Measurements from ENCODE around the gene SLC6A3. TPM values are rescaled to one million over a fixed set of nuclear protein-coding genes. Genes with fewer than 3 reads are reported as not detected.

SLC6A3 gene
- total RNA-seq, 4 donors from 2014 or later, result not detected

DNA sequence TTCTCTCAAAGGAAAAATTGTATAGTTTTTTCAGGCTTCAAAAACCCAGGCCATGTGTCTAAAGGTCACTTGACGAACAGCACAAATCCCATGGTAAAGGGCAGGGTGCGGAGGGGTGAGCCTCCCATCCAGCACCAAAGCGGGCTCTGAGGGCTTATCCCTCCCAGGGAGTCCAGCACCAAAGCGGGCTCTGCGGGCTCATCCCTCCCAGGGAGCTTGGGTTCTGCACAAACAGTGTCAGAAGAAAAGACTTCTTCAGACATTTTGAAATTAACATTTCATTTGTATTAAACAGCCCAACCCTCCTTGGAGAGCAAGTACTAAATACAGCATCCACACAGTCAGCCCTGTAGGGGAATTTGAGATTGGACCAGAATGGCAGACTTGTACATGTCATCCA is 57.4 kb downstream of the SLC6A3 start:
- TF ChIP-seq, protein P1, sequence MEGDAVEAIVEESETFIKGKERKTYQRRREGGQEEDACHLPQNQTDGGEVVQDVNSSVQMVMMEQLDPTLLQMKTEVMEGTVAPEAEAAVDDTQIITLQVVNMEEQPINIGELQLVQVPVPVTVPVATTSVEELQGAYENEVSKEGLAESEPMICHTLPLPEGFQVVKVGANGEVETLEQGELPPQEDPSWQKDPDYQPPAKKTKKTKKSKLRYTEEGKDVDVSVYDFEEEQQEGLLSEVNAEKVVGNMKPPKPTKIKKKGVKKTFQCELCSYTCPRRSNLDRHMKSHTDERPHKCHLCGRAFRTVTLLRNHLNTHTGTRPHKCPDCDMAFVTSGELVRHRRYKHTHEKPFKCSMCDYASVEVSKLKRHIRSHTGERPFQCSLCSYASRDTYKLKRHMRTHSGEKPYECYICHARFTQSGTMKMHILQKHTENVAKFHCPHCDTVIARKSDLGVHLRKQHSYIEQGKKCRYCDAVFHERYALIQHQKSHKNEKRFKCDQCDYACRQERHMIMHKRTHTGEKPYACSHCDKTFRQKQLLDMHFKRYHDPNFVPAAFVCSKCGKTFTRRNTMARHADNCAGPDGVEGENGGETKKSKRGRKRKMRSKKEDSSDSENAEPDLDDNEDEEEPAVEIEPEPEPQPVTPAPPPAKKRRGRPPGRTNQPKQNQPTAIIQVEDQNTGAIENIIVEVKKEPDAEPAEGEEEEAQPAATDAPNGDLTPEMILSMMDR (IDR thresholded peaks at IDR 0.05 in 4 of 5, conservative IDR thresholded peaks at IDR 0.05 in 1 of 5), result no peak
- no peak for TF ChIP-seq POLR2A (IDR thresholded peaks at IDR 0.05)
- DNase-seq (no peak), ATAC-seq (no peak)
- in situ Hi-C loops (cut with MboI; ENCODE audit: low sequenced_read_pairs in 4 of 4) (loop anchor here in 1 of 4 donors (25.0 kb wide), 1 partner anchor 249 kb away; no protein-coding TSS in a partner anchor), intact Hi-C loops (cut with DNase I; ENCODE audit: low total_unique reads) (loop anchor here (10.0 kb wide), 1 partner anchor 257 kb away; no protein-coding TSS in a partner anchor)
- Histone ChIP-seq H3K36me3 (no peaks in the 10 kb centered on the region), H3K27ac (no peak overlapping the region), H3K4me3 (no peak overlapping the region), H3K27me3 (peaks cover 21 to 52% (median 30%) of the 10 kb centered on the region in 3 donors), H3K4me1 (peaks cover 6 to 9% of the 10 kb centered on the region in 2 donors), H3K9me3 (no peaks in the 10 kb centered on the region)

DNA sequence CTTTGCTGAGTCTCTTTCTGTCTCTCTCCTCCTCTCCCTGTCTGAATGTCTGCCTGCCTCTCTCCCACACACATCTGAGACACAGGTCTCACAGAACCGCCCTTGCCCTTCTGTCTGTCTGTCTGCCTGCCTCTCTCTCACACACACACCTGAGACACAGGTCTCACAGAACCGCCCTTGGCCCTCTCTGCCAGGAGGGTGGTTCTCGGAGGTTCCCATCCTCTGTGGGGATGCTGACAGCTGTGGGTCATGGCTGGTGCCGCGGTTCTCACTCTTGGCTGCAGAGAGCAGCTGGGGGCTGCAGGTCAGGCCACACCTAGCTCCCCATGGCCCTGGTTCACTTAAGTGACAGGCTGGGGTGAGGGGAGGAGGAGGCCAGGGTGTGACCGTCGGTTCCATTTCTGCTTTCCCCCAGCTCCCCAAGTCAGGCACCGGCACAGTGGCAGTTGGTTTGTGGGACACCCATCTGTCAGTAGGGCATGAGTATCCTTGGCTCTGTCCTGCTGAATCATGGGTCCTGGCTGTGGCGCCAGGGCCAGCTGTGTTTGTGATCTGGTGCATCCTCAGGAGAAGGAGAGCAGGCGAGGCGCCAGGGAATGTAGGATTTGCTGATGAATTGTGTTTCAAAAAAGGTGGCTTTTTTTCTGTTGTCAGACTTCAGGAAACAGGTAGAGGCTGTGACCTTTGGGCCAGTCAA is 58.0 kb downstream of the SLC6A3 start:
- no peak for TF ChIP-seq POLR2A (IDR thresholded peaks at IDR 0.05)
- TF ChIP-seq, protein P1 (IDR thresholded peaks at IDR 0.05 in 4 of 5, conservative IDR thresholded peaks at IDR 0.05 in 1 of 5), result no peak
- in situ Hi-C loops (cut with MboI; ENCODE audit: low sequenced_read_pairs in 4 of 4), result loop anchor here in 1 of 4 donors (25.0 kb wide), 1 partner anchor 250 kb away; no protein-coding TSS in a partner anchor
- no peak overlapping the region for H3K27ac ChIP-seq

DNA sequence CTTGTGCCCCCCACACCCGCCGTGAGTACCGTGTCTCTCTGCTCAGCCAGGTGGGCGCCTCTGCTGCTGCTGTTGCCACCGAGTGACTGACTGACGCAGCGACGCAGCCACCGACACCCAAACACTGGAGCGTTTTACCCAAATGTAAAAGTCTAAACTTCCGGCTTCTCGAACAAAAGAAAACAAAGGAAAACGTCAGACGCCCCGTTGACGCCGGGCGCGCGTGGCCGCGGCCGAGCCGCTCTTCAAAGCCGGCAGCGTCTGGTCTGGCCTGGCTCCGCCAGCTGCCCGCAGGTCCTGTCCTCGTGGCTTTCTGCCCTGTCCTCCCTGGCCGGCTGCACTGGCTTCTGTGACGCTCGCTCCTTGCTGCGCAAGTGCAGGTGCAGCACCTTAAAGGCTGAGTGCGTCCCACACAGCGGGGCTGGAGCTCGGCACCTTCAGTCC is 58.9 kb downstream of the SLC6A3 start:
- in situ Hi-C loops (cut with MboI; ENCODE audit: low sequenced_read_pairs in 4 of 4) (loop anchor here in 1 of 4 donors (25.0 kb wide), 1 partner anchor 251 kb away; no protein-coding TSS in a partner anchor), intact Hi-C loops (cut with DNase I; ENCODE audit: low total_unique reads) (loop anchor here (10.0 kb wide), 1 partner anchor 259 kb away; no protein-coding TSS in a partner anchor)
- Histone ChIP-seq H3K36me3 (no peaks in the 10 kb centered on the region), H3K4me3 (peak overlapping the region; percentile 58 to 76 (median 68)), H3K27ac (no peak overlapping the region), H3K4me1 (peaks cover 6 to 9% of the 10 kb centered on the region in 2 donors), H3K27me3 (peaks cover 17 to 43% (median 20%) of the 10 kb centered on the region in 3 donors), H3K9me3 (no peaks in the 10 kb centered on the region)
- ATAC-seq (peak in 1 of 2 donors; percentile 51), DNase-seq (peak in 1 of 2 donors; percentile 29)
- TF ChIP-seq POLR2A (IDR thresholded peaks at IDR 0.05), result no peak
- TF ChIP-seq, protein P1 (IDR thresholded peaks at IDR 0.05 in 4 of 5, conservative IDR thresholded peaks at IDR 0.05 in 1 of 5), result no peak

More for the DNA sequence above, 58.0 kb downstream of the SLC6A3 start:
- no peaks in the 10 kb centered on the region for H3K9me3 ChIP-seq
- DNase-seq (no peak), ATAC-seq (no peak)
- peaks cover 21 to 49% (median 28%) of the 10 kb centered on the region in 3 donors for H3K27me3 ChIP-seq
- H3K4me1 ChIP-seq, result peaks cover 6 to 9% of the 10 kb centered on the region in 2 donors
- H3K4me3 ChIP-seq, result no peak overlapping the region
- no peaks in the 10 kb centered on the region for H3K36me3 ChIP-seq
- intact Hi-C loops (cut with DNase I; ENCODE audit: low total_unique reads), result loop anchor here (10.0 kb wide), 1 partner anchor 258 kb away; no protein-coding TSS in a partner anchor

DNA sequence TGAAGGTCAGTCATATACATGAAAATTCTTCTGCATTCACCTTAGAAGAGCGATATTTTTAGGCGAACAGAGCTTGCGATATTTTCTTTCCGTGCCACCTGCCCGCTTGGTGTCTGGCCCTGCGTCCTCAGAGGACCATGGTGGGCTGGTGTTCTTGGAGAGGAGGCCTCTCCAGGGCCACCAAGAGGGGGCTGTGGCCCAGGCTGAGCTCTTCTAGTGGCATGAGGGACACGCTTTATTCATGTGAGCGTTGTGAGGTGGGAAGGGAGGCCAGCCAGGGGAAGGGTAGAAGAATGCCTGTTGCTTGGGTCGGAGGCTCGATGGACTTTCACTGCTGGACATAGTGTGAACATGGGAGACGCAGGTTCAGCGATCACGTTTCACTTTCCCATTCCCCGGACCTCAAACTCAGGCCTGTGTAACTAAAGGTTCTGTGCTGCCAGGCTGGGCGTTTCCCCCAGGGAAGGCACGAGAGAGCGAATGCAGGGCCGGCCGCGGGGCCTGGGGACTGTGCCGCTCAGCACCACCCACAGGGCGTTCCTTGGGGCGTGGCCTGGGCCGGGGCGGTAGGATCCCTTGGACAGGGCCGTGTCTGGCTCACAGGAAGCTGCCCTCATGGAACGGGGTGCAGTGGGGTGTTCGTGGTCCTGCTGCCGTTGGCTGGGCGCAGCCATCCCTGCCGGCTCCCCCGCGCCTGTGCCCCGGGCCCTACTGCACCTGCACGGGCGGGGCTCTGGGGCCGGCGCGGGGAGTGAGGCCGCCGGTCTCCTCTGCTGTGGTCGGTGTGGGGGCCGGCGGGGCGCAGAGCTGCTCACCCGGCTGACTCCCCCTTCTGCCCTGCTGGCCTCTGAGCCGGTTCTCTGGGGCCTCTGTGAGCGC is 59.6 kb downstream of the SLC6A3 start:
- DNase-seq (peak; percentile 52 to 58), ATAC-seq (peak; percentile 58 to 79)
- in situ Hi-C loops (cut with MboI; ENCODE audit: low sequenced_read_pairs in 4 of 4) (loop anchor here in 1 of 4 donors (25.0 kb wide), 1 partner anchor 252 kb away; no protein-coding TSS in a partner anchor), intact Hi-C loops (cut with DNase I; ENCODE audit: low total_unique reads) (loop anchor here (10.0 kb wide), 1 partner anchor 259 kb away; no protein-coding TSS in a partner anchor)
- TF ChIP-seq, protein P1 (IDR thresholded peaks at IDR 0.05 in 4 of 5, conservative IDR thresholded peaks at IDR 0.05 in 1 of 5), result no peak
- peak; percentile 43 to 48 for TF ChIP-seq POLR2A (IDR thresholded peaks at IDR 0.05)
- peak overlapping the region; percentile 58 to 76 (median 68) for H3K4me3 ChIP-seq
- peaks cover 6 to 13% of the 10 kb centered on the region in 2 donors for H3K4me1 ChIP-seq
- no peak overlapping the region for H3K27ac ChIP-seq
- peaks cover 20 to 50% (median 24%) of the 10 kb centered on the region in 3 donors for H3K27me3 ChIP-seq
- H3K9me3 ChIP-seq, result no peaks in the 10 kb centered on the region
- H3K36me3 ChIP-seq, result no peaks in the 10 kb centered on the region
